Measurements from ENCODE around the gene HAUS8.

DNA sequence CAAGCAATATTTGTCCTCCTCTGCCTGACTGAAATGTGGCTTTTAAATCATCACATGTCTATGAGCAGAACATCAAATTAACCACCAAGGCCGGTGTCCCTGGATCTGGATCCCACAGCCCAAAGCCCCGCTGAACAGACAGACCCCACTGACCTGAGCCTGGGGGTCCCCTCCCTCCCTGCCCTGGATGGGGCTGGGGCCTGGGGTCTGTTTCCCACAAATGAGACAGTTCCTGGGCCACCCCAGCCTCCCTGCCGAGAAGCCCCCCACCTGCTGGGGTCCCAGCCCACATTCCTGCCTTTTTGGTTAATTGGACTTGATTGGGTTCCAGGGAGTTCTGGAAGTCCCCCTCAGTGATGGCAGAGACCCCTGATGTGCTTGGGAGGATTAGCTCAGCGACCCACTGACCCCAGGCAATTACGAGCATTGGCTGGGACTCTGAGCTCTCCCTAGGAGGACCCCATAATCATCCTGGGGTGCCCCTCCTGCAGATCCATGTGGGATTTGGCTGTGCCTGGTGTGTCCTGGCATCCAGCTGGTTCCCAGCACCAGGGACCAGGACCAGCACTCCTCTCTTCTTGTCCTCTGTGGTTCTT lies 29.2 kb downstream of the HAUS8 start:
- TF ChIP-seq, protein P1, sequence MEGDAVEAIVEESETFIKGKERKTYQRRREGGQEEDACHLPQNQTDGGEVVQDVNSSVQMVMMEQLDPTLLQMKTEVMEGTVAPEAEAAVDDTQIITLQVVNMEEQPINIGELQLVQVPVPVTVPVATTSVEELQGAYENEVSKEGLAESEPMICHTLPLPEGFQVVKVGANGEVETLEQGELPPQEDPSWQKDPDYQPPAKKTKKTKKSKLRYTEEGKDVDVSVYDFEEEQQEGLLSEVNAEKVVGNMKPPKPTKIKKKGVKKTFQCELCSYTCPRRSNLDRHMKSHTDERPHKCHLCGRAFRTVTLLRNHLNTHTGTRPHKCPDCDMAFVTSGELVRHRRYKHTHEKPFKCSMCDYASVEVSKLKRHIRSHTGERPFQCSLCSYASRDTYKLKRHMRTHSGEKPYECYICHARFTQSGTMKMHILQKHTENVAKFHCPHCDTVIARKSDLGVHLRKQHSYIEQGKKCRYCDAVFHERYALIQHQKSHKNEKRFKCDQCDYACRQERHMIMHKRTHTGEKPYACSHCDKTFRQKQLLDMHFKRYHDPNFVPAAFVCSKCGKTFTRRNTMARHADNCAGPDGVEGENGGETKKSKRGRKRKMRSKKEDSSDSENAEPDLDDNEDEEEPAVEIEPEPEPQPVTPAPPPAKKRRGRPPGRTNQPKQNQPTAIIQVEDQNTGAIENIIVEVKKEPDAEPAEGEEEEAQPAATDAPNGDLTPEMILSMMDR (IDR thresholded peaks at IDR 0.05 in 8 of 11, conservative IDR thresholded peaks at IDR 0.05 in 3 of 11) = no peak
- TF ChIP-seq POLR2AphosphoS5 (IDR thresholded peaks at IDR 0.05) (no peak), POLR2A (IDR thresholded peaks at IDR 0.05) (no peak)
